Neural cell (in vitro differentiated cells): ENCODE measurements around the gene ACOX3. TPM values are rescaled to one million over a fixed set of nuclear protein-coding genes. Genes with fewer than 3 reads are reported as not detected.

Experiments used
- H2AFZ ChIP-seq: fragments of 200-600, 300-800 bp; sonication (generic), shearing (Covaris generic); 2 replicates; pipeline ENCODE4 v1.6.0; 2014; ENCODE audit warnings: low read depth, mild to moderate bottlenecking, antibody characterized with exemption, low read length, moderate library complexity
- H3F3A ChIP-seq: fragments of 200-600 bp; shearing (Covaris generic); 2 replicates; pipeline ENCODE4 v1.6.1; 2016; ENCODE audit warnings: mild to moderate bottlenecking, moderate library complexity, mixed read lengths, antibody characterized with exemption, low read length; ENCODE audit not compliant: insufficient read depth, poor library complexity, severe bottlenecking
- H3K27ac ChIP-seq: fragments of 200-600, 300-800 bp; sonication (generic), shearing (Covaris generic); 2 replicates; pipeline ENCODE4 v1.5.1; 2014; ENCODE audit warnings: mild to moderate bottlenecking, low read length, moderate library complexity
- H3K27me3 ChIP-seq: fragments of 300-800, 200-600 bp; sonication (generic), shearing (Covaris generic); 2 replicates; pipeline ENCODE4 v1.6.0; 2014; ENCODE audit warnings: mild to moderate bottlenecking, low read depth, low read length, moderate library complexity; ENCODE audit not compliant: insufficient read depth
- H3K36me3 ChIP-seq: fragments of 300-800, 200-600 bp; sonication (generic), shearing (Covaris generic); 2 replicates; pipeline ENCODE4 v1.5.1; 2014; ENCODE audit warnings: mild to moderate bottlenecking, antibody characterized with exemption, low read length, moderate library complexity; ENCODE audit not compliant: insufficient read depth
- H3K4me2 ChIP-seq: fragments of 300-800, 200-600 bp; sonication (generic), shearing (Covaris generic); 2 replicates; pipeline ENCODE4 v1.6.0; 2014; ENCODE audit warnings: mild to moderate bottlenecking, low read length
- H3K4me3 ChIP-seq: fragments of 300-800, 200-600 bp; sonication (generic), shearing (Covaris generic); 2 replicates; pipeline ENCODE4 v1.5.1; 2014; ENCODE audit warnings: mild to moderate bottlenecking, low read length, moderate library complexity
- H3K79me2 ChIP-seq: fragments of 200-600 bp; shearing (Covaris generic); replicated peaks from 2 replicates; pipeline ENCODE4 v1.6.0; 2014; ENCODE audit warnings: mild to moderate bottlenecking, low read length, moderate library complexity; ENCODE audit not compliant: insufficient read depth
- H3K9ac ChIP-seq: fragments of 300-800, 200-600 bp; sonication (generic), shearing (Covaris generic); 2 replicates; pipeline ENCODE4 v1.6.1; 2016; ENCODE audit warnings: mild to moderate bottlenecking, low read length, mixed read lengths
- H3K9me2 ChIP-seq: fragments of 200-600 bp; shearing (Covaris generic); 2 replicates; pipeline ENCODE4 v1.6.1; 2016; ENCODE audit warnings: mild to moderate bottlenecking, low read length, mixed read lengths; ENCODE audit not compliant: insufficient read depth
- H3K9me3 ChIP-seq: fragments of 200-600, 300-800 bp; sonication (generic), shearing (Covaris generic); 2 replicates; pipeline ENCODE4 v1.6.1; 2016; ENCODE audit warnings: mild to moderate bottlenecking, mixed run types, low read length, moderate library complexity, mixed read lengths
- H4K20me1 ChIP-seq: fragments of 200-600 bp; shearing (Covaris generic); 2 replicates; pipeline ENCODE4 v1.6.1; 2016; ENCODE audit warnings: mild to moderate bottlenecking, mixed run types; ENCODE audit not compliant: insufficient read depth
- EP300 ChIP-seq: fragments of 450-650 bp; conservative IDR thresholded peaks from 2 replicates; pipeline ENCODE4 v1.6.1; 2014; ENCODE audit warnings: antibody characterized with exemption, mild to moderate bottlenecking, moderate library complexity; ENCODE audit not compliant: poor library complexity, severe bottlenecking
- EZH2 ChIP-seq: fragments of 200-600, 300-800 bp; shearing (Covaris generic), sonication (generic); IDR thresholded peaks from 2 replicates; pipeline ENCODE4 v1.6.1; 2014; ENCODE audit warnings: antibody characterized with exemption, low read length, borderline replicate concordance, mild to moderate bottlenecking; ENCODE audit not compliant: insufficient read depth, poor library complexity, severe bottlenecking
- MXI1 ChIP-seq: fragments of 450-650 bp; conservative IDR thresholded peaks from 2 replicates; pipeline ENCODE4 v1.6.1; 2014; ENCODE audit warnings: antibody characterized with exemption, mild to moderate bottlenecking; ENCODE audit not compliant: poor library complexity, severe bottlenecking
- POLR2AphosphoS5 ChIP-seq: IDR thresholded peaks from 2 replicates; pipeline ENCODE4 v1.6.1; 2012
- RAD21 ChIP-seq: fragments of 450-650 bp; conservative IDR thresholded peaks from 2 replicates; pipeline ENCODE4 v1.6.1; 2014; ENCODE audit warnings: antibody characterized with exemption, mild to moderate bottlenecking, moderate library complexity
- SMC3 ChIP-seq: fragments of 450-650 bp; conservative IDR thresholded peaks from 2 replicates; pipeline ENCODE4 v1.6.1; 2014; ENCODE audit warnings: antibody characterized with exemption, mild to moderate bottlenecking, moderate library complexity; ENCODE audit not compliant: poor library complexity
- TAF1 ChIP-seq: IDR thresholded peaks from 2 replicates; pipeline ENCODE4 v1.6.1; 2012; ENCODE audit warnings: low read depth
- polyA plus RNA-seq: library from polyadenylated mRNA; depleted of rRNA; stranded (reverse); fragments of >200 nt; gene quantifications from 2 replicates; pipeline ENCODE4 v1.2.3, GENCODE V29; 2014
- TF ChIP-seq, protein P1 (sequence below): fragments of 450-650 bp; IDR thresholded peaks from 2 replicates; pipeline ENCODE4 v1.5.1; 2014; ENCODE audit warnings: antibody characterized with exemption, mild to moderate bottlenecking, moderate library complexity; ENCODE audit not compliant: poor library complexity, severe bottlenecking
- TF ChIP-seq, protein P2 (sequence below): IDR thresholded peaks from 2 replicates; pipeline ENCODE4 v1.6.1; 2012; ENCODE audit warnings: borderline replicate concordance

The ACOX3 gene
- polyA plus RNA-seq, 1 donor from 2014 or later: 13.2 TPM

DNA sequence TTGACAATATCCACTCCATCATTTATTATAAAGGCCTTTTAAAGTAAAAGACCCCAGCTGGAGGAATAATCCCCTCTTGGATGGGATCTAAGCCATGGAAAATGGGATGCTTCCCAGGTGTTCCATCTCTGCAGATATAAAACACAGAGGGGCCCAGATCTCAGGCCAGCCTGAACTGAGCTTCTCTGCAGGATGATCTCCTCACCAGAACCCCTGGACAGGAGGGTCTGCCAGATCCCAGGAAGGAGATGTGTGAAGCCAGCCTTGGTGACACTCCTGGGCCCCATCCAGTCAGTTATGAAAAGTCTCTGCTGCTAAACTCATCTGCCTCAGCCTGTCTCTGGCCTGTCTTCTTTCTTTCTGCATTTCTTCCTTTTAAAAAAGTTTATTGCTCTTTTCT lies 114.3 kb downstream of the ACOX3 start:
- H3K27ac ChIP-seq: no peak overlapping the region
- H3K9me3 ChIP-seq: no peaks in the 10 kb centered on the region
- H3F3A ChIP-seq: no peaks in the 10 kb centered on the region
- H3K9ac ChIP-seq: no peak overlapping the region
- H3K36me3 ChIP-seq: no peaks in the 10 kb centered on the region
- TF ChIP-seq TAF1: no peak
- no peak for TF ChIP-seq SMC3
- no peak overlapping the region for H2AFZ ChIP-seq
- no peaks in the 10 kb centered on the region for H3K9me2 ChIP-seq
- no peaks in the 10 kb centered on the region for H3K79me2 ChIP-seq
- no peak overlapping the region for H3K4me3 ChIP-seq
- H3K4me2 ChIP-seq: no peak overlapping the region
- H3K27me3 ChIP-seq: no peaks in the 10 kb centered on the region
- no peaks in the 10 kb centered on the region for H4K20me1 ChIP-seq

DNA sequence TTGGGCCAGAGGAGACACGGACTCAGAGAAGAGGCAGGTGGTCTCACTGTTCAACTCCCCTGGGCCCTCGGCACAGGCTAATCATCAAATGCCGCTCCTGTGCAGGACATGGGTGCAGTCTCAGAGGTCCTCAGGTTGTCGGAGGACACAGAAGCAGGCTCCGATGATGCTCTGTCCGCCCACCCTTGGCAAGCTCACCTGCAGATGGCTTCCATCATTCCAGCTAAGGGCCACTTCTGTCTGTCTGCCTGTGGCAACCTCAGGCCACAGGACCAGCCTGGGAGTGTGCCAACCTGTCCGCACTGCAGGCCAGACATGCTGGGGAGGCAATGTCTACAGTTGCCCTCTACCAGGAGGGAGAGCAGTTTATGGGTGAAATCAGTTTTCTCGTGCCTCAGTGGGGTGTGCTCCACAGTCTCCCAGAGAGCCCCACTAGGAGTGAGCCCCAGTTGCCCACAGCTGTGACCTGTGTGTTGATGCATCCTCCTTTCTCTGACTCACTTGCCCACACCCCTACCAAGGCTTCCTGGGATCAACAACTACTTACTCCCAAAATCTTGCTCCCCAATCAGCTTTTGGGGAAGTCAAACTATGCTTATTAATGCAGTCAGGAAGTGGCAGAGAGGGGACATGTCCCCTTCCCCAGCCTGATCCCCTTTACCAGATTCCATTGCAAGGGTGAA lies 115.1 kb downstream of the ACOX3 start:
- no peaks in the 10 kb centered on the region for H3K79me2 ChIP-seq
- H4K20me1 ChIP-seq: no peaks in the 10 kb centered on the region
- no peaks in the 10 kb centered on the region for H3K27me3 ChIP-seq
- TF ChIP-seq EZH2: no peak
- no peak for TF ChIP-seq TAF1
- TF ChIP-seq RAD21: no peak
- TF ChIP-seq POLR2AphosphoS5: no peak
- no peak for TF ChIP-seq MXI1
- no peak for TF ChIP-seq EP300
- TF ChIP-seq, protein P1, sequence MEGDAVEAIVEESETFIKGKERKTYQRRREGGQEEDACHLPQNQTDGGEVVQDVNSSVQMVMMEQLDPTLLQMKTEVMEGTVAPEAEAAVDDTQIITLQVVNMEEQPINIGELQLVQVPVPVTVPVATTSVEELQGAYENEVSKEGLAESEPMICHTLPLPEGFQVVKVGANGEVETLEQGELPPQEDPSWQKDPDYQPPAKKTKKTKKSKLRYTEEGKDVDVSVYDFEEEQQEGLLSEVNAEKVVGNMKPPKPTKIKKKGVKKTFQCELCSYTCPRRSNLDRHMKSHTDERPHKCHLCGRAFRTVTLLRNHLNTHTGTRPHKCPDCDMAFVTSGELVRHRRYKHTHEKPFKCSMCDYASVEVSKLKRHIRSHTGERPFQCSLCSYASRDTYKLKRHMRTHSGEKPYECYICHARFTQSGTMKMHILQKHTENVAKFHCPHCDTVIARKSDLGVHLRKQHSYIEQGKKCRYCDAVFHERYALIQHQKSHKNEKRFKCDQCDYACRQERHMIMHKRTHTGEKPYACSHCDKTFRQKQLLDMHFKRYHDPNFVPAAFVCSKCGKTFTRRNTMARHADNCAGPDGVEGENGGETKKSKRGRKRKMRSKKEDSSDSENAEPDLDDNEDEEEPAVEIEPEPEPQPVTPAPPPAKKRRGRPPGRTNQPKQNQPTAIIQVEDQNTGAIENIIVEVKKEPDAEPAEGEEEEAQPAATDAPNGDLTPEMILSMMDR: no peak
- no peak for TF ChIP-seq SMC3
- TF ChIP-seq, protein P2, sequence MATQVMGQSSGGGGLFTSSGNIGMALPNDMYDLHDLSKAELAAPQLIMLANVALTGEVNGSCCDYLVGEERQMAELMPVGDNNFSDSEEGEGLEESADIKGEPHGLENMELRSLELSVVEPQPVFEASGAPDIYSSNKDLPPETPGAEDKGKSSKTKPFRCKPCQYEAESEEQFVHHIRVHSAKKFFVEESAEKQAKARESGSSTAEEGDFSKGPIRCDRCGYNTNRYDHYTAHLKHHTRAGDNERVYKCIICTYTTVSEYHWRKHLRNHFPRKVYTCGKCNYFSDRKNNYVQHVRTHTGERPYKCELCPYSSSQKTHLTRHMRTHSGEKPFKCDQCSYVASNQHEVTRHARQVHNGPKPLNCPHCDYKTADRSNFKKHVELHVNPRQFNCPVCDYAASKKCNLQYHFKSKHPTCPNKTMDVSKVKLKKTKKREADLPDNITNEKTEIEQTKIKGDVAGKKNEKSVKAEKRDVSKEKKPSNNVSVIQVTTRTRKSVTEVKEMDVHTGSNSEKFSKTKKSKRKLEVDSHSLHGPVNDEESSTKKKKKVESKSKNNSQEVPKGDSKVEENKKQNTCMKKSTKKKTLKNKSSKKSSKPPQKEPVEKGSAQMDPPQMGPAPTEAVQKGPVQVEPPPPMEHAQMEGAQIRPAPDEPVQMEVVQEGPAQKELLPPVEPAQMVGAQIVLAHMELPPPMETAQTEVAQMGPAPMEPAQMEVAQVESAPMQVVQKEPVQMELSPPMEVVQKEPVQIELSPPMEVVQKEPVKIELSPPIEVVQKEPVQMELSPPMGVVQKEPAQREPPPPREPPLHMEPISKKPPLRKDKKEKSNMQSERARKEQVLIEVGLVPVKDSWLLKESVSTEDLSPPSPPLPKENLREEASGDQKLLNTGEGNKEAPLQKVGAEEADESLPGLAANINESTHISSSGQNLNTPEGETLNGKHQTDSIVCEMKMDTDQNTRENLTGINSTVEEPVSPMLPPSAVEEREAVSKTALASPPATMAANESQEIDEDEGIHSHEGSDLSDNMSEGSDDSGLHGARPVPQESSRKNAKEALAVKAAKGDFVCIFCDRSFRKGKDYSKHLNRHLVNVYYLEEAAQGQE: no peak
- no peaks in the 10 kb centered on the region for H3F3A ChIP-seq
- no peak overlapping the region for H3K27ac ChIP-seq
- H2AFZ ChIP-seq: no peak overlapping the region
- no peak overlapping the region for H3K4me3 ChIP-seq
- no peaks in the 10 kb centered on the region for H3K9me3 ChIP-seq
- H3K4me2 ChIP-seq: no peak overlapping the region
- no peaks in the 10 kb centered on the region for H3K36me3 ChIP-seq
- no peaks in the 10 kb centered on the region for H3K9me2 ChIP-seq
- H3K9ac ChIP-seq: no peak overlapping the region
